22Rv1 (cell line): ENCODE data around the gene CAPN3.

Experiments used
- ZFX ChIP-seq: fragments of 450-650 bp; IDR thresholded peaks from 2 replicates; pipeline ENCODE4 v1.6.1; 2017; ENCODE audit warnings: antibody characterized with exemption, borderline replicate concordance
- TF ChIP-seq, protein P1 (sequence below): fragments of 450-650 bp; IDR thresholded peaks from 2 replicates; pipeline ENCODE4 v1.5.1; 2017; ENCODE audit warnings: mild to moderate bottlenecking

GRCh38 chr15:42408178-42408577 lies 48.9 kb downstream of the CAPN3 start:
- TF ChIP-seq, protein P1, sequence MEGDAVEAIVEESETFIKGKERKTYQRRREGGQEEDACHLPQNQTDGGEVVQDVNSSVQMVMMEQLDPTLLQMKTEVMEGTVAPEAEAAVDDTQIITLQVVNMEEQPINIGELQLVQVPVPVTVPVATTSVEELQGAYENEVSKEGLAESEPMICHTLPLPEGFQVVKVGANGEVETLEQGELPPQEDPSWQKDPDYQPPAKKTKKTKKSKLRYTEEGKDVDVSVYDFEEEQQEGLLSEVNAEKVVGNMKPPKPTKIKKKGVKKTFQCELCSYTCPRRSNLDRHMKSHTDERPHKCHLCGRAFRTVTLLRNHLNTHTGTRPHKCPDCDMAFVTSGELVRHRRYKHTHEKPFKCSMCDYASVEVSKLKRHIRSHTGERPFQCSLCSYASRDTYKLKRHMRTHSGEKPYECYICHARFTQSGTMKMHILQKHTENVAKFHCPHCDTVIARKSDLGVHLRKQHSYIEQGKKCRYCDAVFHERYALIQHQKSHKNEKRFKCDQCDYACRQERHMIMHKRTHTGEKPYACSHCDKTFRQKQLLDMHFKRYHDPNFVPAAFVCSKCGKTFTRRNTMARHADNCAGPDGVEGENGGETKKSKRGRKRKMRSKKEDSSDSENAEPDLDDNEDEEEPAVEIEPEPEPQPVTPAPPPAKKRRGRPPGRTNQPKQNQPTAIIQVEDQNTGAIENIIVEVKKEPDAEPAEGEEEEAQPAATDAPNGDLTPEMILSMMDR = no peak
- no peak for TF ChIP-seq ZFX
